T47D (cell line): Measurements from ENCODE around the gene ADAMTS7.
"Not testable (repeated sequence)": the region's sequence is repeated elsewhere in the genome, so short reads cannot be mapped to it uniquely, and the experiment has no call there.

ENCODE experiments used
- DNase-seq, 2 experiments: peaks; one replicate each; pipeline versions ENCODE4 v3.0.0 to v3.0.0-alpha.2; 2011 to 2012; ENCODE audit warnings: low read depth in 1 of 2, low spot score in 1 of 2
- JUND ChIP-seq: IDR thresholded peaks from 2 replicates; pipeline ENCODE4 v1.6.1; 2012; ENCODE audit warnings: low read depth
- in situ Hi-C: cut with HindIII; loops from 2 replicates; pipeline ENCODE4 v1.10.0; 2016; ENCODE audit warnings: low sequenced_read_pairs, low pct_unique_long_range_greater_than_20kb

ADAMTS7 gene

DNA sequence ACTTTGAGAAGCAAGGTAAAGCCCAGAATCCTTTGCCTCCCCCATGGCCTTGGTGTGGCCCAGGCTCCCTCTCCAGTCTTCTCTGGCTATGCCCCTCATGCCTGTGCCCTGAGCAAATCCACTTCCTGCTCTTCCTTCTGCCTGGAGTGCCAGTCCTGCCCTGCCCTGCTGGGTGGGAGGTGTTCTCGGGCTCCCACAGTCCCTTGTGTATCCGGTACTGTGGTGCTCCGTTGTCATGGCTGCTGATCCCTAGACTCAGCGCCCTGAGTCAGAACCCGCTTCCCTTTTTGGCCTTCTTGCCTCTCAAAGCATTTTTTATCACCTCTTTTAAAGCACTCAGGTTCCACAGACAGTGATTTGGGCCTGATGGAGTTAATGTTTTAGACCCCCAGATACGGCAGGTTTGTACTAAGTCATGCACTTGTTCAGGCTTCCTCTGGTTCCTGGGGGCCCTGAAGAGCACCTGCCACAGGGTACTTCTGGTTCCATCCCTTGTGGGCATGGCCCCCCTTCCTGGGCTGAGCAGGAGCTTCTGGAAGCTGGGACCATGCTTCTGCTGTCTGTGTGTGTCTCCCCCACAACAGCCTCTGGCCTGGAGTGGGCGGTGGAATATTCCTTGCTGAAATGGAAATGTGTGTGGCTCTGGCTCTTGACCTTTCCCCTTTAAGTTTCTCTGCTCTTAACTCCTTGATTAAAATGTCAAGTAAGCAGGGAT, 29.6 kb upstream of the ADAMTS7 start:
- DNase-seq: no peak
- in situ Hi-C loops: no loop called here
- TF ChIP-seq JUND: no peak

DNA sequence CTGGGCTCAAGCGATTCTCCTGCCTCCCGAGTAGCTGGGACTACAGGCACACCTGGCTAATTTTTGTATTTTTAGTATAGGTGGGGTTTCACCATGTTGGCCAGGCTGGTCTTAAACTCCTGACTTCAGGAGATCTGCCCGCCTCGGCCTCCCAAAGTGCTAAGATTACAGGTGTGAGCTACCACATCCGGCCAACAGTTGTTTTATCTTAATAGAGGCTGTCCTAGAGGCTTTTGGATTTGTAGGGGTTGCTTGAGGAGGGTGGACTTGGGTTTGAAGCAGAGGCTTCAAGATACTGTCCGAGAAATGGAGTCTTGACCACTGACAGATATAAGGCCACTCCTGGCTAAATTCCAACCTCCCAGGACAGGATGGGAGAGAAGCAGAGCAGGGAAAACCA, 27.9 kb upstream of the ADAMTS7 start:
- DNase-seq, in situ Hi-C loops: not testable (repeated sequence)

DNA sequence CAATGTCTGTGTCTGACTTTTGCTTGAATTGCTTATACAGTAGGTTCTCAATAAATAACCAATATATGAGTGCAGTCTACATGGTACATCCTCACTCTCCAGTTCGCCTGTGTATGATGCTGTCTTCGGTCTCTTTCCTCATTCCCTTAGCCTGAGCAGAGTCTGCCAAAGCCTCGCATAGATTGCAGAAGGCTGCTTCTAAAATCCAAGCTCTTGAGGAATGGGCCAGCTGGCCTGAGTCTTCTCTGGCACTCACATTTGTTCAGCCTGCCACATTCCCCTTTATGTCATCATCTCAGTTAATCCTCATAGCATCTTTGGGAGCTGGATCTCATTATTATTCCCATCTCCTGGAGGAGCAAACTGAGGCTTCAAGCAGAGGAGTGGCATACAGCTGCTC, 27.2 kb upstream of the ADAMTS7 start:
- in situ Hi-C loops: no loop called here
- DNase-seq: no peak
- no peak for TF ChIP-seq JUND

DNA sequence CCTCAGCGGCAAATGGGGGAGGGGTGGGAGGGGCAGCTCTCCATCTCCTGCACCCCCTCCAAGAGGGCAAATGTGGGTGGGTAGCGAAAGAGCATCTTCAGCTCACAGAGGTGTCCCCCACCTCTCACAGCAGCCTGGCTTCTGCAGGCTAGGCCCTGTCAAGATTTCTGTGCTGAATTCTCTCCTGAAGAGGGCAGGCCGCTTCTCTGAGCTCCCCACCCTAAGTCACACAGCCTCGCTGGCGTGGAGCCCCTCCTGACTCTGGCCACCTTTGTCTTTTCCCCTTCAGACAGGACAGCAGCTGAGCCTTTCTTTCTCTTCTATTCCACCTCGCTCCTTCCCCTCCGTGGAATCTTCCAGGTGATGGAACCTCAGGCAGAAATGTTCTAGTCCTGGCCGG, 26.3 kb upstream of the ADAMTS7 start:
- TF ChIP-seq JUND: no peak
- in situ Hi-C loops: no loop called here
- DNase-seq: no peak

DNA sequence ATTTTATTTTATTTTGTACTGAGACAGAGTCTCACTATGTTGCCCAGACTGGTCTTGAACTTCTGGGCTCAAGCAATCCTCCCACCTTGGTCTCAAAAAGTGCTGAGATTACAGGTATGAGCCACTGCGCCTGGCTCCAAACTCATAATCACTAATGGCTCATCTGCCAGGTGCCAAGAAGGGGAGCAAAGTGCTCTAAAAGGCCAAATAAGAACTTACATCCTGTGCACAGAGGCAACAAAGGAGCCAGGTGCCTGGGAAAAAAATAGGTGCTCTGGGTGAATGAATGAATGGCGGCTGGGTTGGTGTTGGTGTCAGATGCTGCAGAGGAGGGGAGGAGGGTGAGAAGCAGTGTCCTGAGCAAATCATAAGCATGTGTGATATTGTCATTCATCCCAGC, 25.9 kb upstream of the ADAMTS7 start:
- in situ Hi-C loops: no loop called here
- DNase-seq: no peak
- no peak for TF ChIP-seq JUND

DNA sequence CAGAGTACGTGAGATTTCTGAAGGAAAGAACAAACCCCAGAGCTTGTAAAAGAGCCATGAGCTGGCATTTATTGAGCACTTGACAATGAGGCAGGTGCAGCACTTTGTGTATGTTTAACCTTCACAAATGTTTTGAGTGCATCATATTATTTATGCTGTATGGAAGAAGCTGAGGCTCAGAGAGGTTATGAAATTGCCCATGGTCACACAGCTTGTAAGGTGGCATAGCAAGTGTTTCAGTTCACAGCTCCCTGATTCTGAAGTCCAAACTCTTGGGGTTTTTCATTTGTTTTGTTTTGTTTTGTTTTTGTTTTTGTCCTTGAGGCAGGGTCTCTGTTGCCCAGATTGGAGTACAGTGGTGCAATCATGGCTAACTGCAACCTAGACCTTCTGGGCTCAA, 25.1 kb upstream of the ADAMTS7 start:
- in situ Hi-C loops: no loop called here
- TF ChIP-seq JUND: no peak
- no peak for DNase-seq

DNA sequence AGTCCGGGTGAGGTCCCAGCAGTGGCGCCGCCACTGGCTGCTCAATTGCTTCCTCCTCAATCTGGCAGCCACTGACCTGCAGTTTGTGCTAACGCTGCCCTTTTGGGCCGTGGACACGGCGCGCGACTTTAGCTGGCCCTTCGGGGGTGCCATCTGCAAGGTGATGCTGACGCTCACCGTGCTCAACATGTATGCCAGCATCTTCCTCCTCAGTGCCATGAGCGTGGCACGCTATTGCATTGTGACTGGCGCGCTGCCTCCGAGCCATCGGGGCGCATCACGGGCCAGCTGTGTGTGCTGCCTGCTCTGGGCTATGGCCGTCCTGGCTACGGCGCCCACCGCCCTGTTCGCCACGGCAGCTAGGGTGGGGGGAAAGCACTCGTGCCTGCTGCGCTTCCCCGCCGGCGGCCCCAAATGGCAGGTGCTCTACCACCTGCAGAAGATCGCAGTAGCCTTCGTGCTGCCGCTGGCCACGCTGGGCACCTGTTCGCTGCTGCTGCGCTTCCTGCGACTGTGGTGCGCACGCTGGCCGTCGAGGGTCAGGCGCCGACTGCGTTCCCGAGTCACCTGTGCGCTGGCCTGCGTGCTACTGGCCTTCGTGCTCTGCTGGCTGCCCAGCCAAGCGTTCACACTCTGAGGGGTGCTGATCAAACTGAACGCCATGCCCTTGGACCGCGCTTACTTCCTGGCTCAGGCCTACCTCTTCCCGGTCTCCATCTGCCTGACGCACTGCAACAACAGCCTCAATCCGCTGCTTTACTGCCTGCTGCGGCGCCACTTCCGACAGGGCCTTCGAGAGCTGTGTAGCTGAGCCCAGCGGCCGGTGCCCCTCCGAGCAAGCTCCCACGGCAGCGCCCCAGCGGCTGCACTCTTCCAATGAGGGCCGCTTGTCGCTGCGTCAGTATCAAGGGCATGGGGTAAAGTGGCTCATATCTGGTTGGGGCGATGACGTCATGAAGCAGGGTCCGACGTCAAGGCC, 20.3 kb upstream of the ADAMTS7 start:
- TF ChIP-seq JUND: no peak
- no peak for DNase-seq
- in situ Hi-C loops: no loop called here

DNA sequence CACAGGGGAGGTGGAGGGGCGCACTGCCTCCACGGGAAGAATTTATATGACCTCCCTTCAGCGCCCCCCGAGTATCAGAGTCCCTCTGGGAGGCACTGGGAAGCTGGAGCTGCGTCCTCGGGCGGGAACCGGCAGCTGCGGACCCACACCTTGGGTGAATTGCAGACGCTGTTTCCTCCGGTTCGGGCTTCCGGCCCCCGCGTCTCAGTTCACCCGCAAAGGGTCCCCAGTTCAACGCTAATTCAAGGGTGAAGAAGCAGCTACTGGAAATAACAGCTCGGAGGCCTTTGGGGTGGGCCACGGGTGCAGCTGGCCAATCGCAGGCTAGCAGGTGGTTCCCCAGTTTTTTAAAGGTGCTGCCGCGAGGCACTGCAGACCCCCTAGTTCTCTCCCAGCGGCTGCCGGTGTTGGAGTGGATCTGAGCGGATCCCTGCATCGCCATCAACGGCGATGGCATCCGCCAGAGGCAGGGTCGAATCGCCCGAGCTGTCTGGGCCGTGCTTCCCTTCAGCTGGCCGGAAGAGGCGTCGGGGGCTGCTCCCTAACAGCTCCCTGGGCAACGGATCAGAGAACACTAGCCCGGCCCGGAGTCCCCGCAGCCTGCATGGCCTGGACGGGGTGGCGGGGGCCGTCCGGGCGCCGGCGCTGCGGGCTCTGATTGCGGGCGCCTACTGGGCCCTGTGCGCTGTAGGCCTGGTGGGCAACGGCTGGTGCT, 19.4 kb upstream of the ADAMTS7 start:
- in situ Hi-C loops: no loop called here
- DNase-seq: no peak
- no peak for TF ChIP-seq JUND

DNA sequence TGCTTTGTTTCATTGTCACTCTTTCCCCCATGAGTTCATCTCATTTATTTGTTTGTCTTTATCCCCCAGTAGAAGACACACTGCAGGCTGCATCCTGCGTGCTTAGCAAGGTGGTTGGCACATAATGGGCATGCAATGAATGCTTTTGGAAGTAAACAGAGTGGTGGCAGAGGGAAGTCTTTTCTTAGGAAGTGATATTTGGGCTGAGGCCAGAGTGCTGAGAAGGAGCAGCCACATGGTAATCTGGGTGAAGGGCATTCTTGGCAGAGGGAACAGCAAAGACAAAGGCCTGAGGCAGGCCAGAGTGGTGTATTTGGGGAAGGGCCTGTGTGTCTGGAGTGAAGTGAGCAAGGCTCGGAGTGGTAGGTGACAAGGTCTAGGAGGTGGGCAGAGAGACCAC, 17.7 kb upstream of the ADAMTS7 start:
- in situ Hi-C loops: no loop called here
- DNase-seq: no peak
- no peak for TF ChIP-seq JUND

DNA sequence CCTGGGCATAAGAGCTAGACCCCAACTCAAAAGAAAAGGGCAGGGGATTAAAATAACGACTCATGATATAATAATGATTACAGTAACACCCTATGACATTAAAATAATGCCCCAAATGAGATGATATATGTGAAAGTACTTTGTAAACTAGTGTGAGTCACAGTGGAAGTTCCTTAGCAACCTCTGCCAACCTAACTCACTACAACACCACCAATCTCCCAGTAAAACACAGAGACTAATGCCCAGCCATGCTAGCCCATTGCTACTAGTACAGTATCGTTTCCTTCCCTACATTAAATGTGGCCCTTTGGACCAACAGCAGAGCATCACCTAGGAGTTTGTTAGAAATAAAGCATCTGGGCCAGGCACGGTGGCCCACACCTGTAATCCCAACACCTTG, 11.2 kb upstream of the ADAMTS7 start:
- in situ Hi-C loops: no loop called here
- TF ChIP-seq JUND: no peak

DNA sequence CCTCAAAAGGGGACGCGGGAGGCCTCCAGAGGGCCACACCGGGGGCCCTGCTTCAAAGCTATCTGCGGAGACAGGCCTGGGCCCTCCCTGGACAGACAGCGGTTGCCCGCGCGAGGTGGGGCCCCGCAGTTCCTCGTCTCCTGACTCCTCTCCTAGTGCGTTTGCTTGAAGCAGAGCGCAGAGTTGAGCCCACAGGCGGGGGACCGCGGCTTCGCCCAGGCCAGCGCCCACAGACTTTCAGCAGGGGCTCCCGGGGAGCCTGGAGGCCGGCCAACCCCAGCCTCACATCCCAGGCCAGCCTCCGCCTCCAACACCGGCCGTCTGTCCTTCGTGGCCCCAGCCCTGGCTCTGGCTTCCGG, 540 bp upstream of the ADAMTS7 start:
- in situ Hi-C loops: no loop called here
- no peak for TF ChIP-seq JUND
- no peak for DNase-seq

More for the DNA sequence above, 11.2 kb upstream of the ADAMTS7 start:
- DNase-seq: no peak

DNA sequence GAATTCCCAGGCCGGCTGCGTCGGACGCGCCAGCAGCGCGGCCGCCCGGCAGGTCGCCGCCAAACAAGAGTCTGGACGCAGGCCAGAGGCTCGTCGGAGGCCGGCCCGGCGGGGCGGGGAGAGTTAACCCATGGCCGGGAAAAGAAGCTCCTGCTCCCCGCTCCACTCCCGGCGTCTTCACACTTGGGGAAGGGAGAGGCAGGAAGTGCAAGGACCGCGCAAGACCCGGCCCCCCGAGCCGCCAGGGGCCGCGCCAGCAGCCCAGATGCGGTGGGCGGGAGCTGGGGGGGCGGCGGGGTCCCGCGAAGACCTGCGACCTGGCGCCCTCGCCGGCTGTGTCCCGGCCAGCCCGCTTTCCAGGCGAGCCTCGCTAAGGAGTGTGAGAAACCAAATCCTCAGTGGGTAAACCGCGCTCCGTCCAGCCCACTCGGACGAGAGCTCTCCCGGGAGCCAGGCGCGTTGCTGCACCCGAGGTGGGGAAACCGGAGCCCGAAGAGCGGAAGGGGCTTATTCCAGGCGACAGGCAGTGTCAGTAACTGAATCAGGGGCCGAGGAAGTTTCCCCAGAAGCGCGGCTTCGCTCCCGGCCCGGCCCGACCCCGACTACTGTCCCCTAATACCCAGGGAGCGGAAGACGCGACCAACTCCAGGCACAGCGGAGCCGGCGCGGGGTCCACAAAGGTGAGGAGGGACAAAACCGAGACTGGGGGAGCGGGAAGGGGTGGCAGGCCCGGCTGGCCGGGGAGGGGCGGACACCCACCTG, 721 bp downstream of the ADAMTS7 start:
- TF ChIP-seq JUND: no peak
- in situ Hi-C loops: no loop called here
- peak; percentile 63 to 81 for DNase-seq
